HEK293 (cell line): ENCODE results near the gene AATF.

Experiments used
- CTCF ChIA-PET: fragments of 350-600 bp; formaldehyde crosslinking; extraction: SDS; loops from one replicate; lab custom pipeline; 2021; ENCODE audit warnings: antibody characterized with exemption; lab: Yijun Ruan, JAX
- POLR2A ChIA-PET: fragments of 300-600 bp; formaldehyde crosslinking; extraction: SDS; loops from one replicate; lab custom pipeline; 2020; ENCODE audit warnings: antibody characterized with exemption, inconsistent platforms; lab: Yijun Ruan, JAX
- H3K27ac ChIP-seq: fragments of 200-500 bp; sonication (Bioruptor generic); 2 replicates; pipeline ENCODE4 v1.5.1; 2014; ENCODE audit warnings: low read depth, low read length, control low read depth, inconsistent platforms; ENCODE audit errors: extremely low read depth
- H3K36me3 ChIP-seq, 2 experiments: fragments of 200-500 bp in 1 of 2; sonication (Bioruptor generic) in 1 of 2; 1 replicate in 1 of 2; 2 replicates in 1 of 2; pipeline ENCODE4 v1.5.1; 2014 to 2017; ENCODE audit warnings: inconsistent platforms in 2 of 2, low read length in 2 of 2; ENCODE audit not compliant: control insufficient read depth in 2 of 2, insufficient read depth in 1 of 2
- H3K4me1 ChIP-seq: fragments of 200-500 bp; sonication (Bioruptor generic); 2 replicates; pipeline ENCODE4 v1.5.1; 2014; ENCODE audit warnings: mild to moderate bottlenecking, low read length, inconsistent platforms; ENCODE audit not compliant: control insufficient read depth, insufficient read depth
- H3K4me3 ChIP-seq: 2 replicates; pipeline ENCODE4 v1.5.1; 2011; ENCODE audit warnings: low read depth, mild to moderate bottlenecking, control low read depth, low read length, moderate library complexity
- H3K9me3 ChIP-seq: fragments of 200-500 bp; sonication (Bioruptor generic); 2 replicates; pipeline ENCODE4 v1.5.1; 2014; ENCODE audit warnings: low read depth, low read length, inconsistent platforms; ENCODE audit not compliant: control insufficient read depth, insufficient read depth
- ATF2 ChIP-seq: fragments of 450-650 bp; formaldehyde crosslinking; IDR thresholded peaks from 2 replicates; pipeline ENCODE4 v1.5.1; 2016; ENCODE audit warnings: missing biosample characterization, missing genetic modification characterization, low read depth
- BCL11A ChIP-seq: fragments of 450-650 bp; formaldehyde crosslinking; IDR thresholded peaks from 2 replicates; pipeline ENCODE4 v1.5.1; 2016; ENCODE audit warnings: low read depth, missing biosample characterization, missing genetic modification characterization
- ELK4 ChIP-seq: IDR thresholded peaks from 2 replicates; pipeline ENCODE4 v1.6.1; 2011; ENCODE audit warnings: mild to moderate bottlenecking, low read depth, low read length, borderline replicate concordance
- GLIS1 ChIP-seq: fragments of 450-650 bp; formaldehyde crosslinking; IDR thresholded peaks from 2 replicates; pipeline ENCODE4 v1.5.1; 2016; ENCODE audit warnings: missing biosample characterization, missing genetic modification characterization
- GLIS2 ChIP-seq: fragments of 450-650 bp; formaldehyde crosslinking; IDR thresholded peaks from 2 replicates; pipeline ENCODE4 v1.5.1; 2016; ENCODE audit warnings: missing biosample characterization, missing genetic modification characterization
- HOXD13 ChIP-seq: sonication (generic); formaldehyde crosslinking; IDR thresholded peaks from 2 replicates; pipeline ENCODE4 v1.8.0; 2022; ENCODE audit warnings: missing genetic modification reagents, borderline replicate concordance
- KLF7 ChIP-seq: fragments of 450-650 bp; formaldehyde crosslinking; IDR thresholded peaks from 2 replicates; pipeline ENCODE4 v1.5.1; 2016; ENCODE audit warnings: missing biosample characterization, missing genetic modification characterization, borderline replicate concordance
- PRDM1 ChIP-seq: fragments of 450-650 bp; formaldehyde crosslinking; IDR thresholded peaks from 2 replicates; pipeline ENCODE4; 2016; ENCODE audit warnings: missing biosample characterization, missing genetic modification characterization
- ZBTB20 ChIP-seq: fragments of 450-650 bp; formaldehyde crosslinking; IDR thresholded peaks from 2 replicates; pipeline ENCODE4 v1.5.1; 2016; ENCODE audit warnings: missing biosample characterization, missing genetic modification characterization
- ZBTB44 ChIP-seq: fragments of 450-650 bp; IDR thresholded peaks from 2 replicates; pipeline ENCODE4 v1.5.1; 2018; ENCODE audit warnings: missing biosample characterization, mild to moderate bottlenecking, missing genetic modification characterization
- ZBTB6 ChIP-seq: fragments of 450-650 bp; formaldehyde crosslinking; IDR thresholded peaks from 2 replicates; pipeline ENCODE4 v1.5.1; 2017; ENCODE audit warnings: missing biosample characterization, missing genetic modification characterization
- ZEB2 ChIP-seq: fragments of 450-650 bp; formaldehyde crosslinking; IDR thresholded peaks from 2 replicates; pipeline ENCODE4 v1.5.1; 2016; ENCODE audit warnings: missing biosample characterization, missing genetic modification characterization
- ZNF175 ChIP-seq: fragments of 450-650 bp; formaldehyde crosslinking; IDR thresholded peaks from 2 replicates; pipeline ENCODE4 v1.5.1; 2016; ENCODE audit warnings: missing biosample characterization, missing genetic modification characterization
- ZNF274 ChIP-seq, 2 experiments: fragments of 200-500 bp in 1 of 2; fragments of 450-650 bp in 1 of 2; sonication (Bioruptor generic) in 1 of 2; formaldehyde crosslinking in 1 of 2; IDR thresholded peaks; 2 replicates each; pipeline versions ENCODE4 v1.5.1 to v1.6.1; 2014 to 2016; ENCODE audit warnings: borderline replicate concordance in 1 of 2, inconsistent platforms in 1 of 2, low read length in 1 of 2, missing biosample characterization in 1 of 2, missing genetic modification characterization in 1 of 2
- ZNF280D ChIP-seq: fragments of 450-650 bp; formaldehyde crosslinking; IDR thresholded peaks from 2 replicates; pipeline ENCODE4 v1.5.1; 2016; ENCODE audit warnings: missing biosample characterization, missing genetic modification characterization
- ZNF549 ChIP-seq: fragments of 450-650 bp; IDR thresholded peaks from 2 replicates; pipeline ENCODE4 v1.5.1; 2018; ENCODE audit warnings: missing biosample characterization, missing genetic modification characterization, mild to moderate bottlenecking, inconsistent platforms, moderate library complexity
- ZNF555 ChIP-seq: fragments of 450-650 bp; formaldehyde crosslinking; conservative IDR thresholded peaks from 2 replicates; pipeline ENCODE4 v1.5.1; 2017; ENCODE audit warnings: missing biosample characterization, mild to moderate bottlenecking, missing genetic modification characterization, inconsistent platforms
- ZNF660 ChIP-seq: fragments of 450-650 bp; IDR thresholded peaks from 2 replicates; pipeline ENCODE4 v1.5.1; 2018; ENCODE audit warnings: missing biosample characterization, mild to moderate bottlenecking, missing genetic modification characterization

The AATF gene

GRCh38 chr17:36922175-36922574 is 26.6 kb upstream of the AATF start (continued):
- TF ChIP-seq ZNF274 (IDR thresholded peaks at IDR 0.05; ENCODE audit: low read length) (no peak), ZNF274 (tag by site-specific recombination; IDR thresholded peaks at IDR 0.05; ENCODE audit: borderline replicate concordance) (no peak), PRDM1 (no peak), ZNF549 (no peak)
- TF ChIP-seq, all 188 proteins: peak for 0

GRCh38 chr17:36923814-36924221 is 24.9 kb upstream of the AATF start:
- Histone ChIP-seq H3K9me3 (no peaks in the 10 kb centered on the region), H3K36me3 (no peaks in the 10 kb centered on the region), H3K4me1 (peaks cover 16% of the 10 kb centered on the region), H3K27ac (no peak overlapping the region), H3K4me3 (no peak overlapping the region)
- CTCF ChIA-PET: interaction anchor here (0.9 to 1.4 kb wide), 2 partner anchors 22 to 123 kb away, joined by 4 to 9 read pairs; no protein-coding TSS in a partner anchor
- TF ChIP-seq ATF2 (tag by site-specific recombination): no peak
- TF ChIP-seq ZNF555: no peak
- TF ChIP-seq BCL11A (tag by site-specific recombination): no peak
- TF ChIP-seq HOXD13 (CRISPR knock-in tag): no peak
- no peak for TF ChIP-seq GLIS2
- no peak for TF ChIP-seq ZNF175 (tag by site-specific recombination)
- TF ChIP-seq ZEB2: no peak
- TF ChIP-seq ZBTB6 (tag by site-specific recombination): no peak
- no peak for TF ChIP-seq ZNF280D
- no peak for TF ChIP-seq GLIS1
- no peak for TF ChIP-seq ZNF660 (tag by site-specific recombination)
- no peak for TF ChIP-seq ZBTB20 (tag by site-specific recombination)
- no peak for TF ChIP-seq KLF7 (tag by site-specific recombination)
- TF ChIP-seq ELK4: no peak
- no peak for TF ChIP-seq ZBTB44 (tag by site-specific recombination)
- POLR2A ChIA-PET: interaction anchor here (0.7 to 1.9 kb wide), 2 partner anchors 13 to 42 kb away, joined by 5 to 8 read pairs; no protein-coding TSS in a partner anchor
